RPMI7951 (cell line): Measurements from ENCODE around the gene PRSS53. TPM values are rescaled to one million over a fixed set of nuclear protein-coding genes. Genes with fewer than 3 reads are reported as not detected.
A peak's percentile ranks its signal among the peaks of the same experiment; 100 is the strongest.

ENCODE experiments used
- DNase-seq: peaks from one replicate; pipeline ENCODE4 v3.0.0-alpha.2; 2012; ENCODE audit warnings: low read depth
- total RNA-seq: library from RNA; depleted of rRNA; stranded (reverse); fragments of >200 nt; shearing (Covaris generic); gene quantifications from 2 replicates; pipeline ENCODE4 v1.2.3, GENCODE V29; 2014

The PRSS53 gene
- total RNA-seq, 1 experiment from 2014 or later, result 0.60 TPM

GRCh38 chr16:31094424-31095120 lies 5.8 kb upstream of the PRSS53 start, which contains the start of gene VKORC1:
TSS of gene VKORC1 (minus strand) at chr16:31094797. CDS start at chr16:31094729, 68 bp downstream.
- DNase-seq, result peak; percentile 96

- DNase-seq, result no peak
These were observed 5.3 kb upstream of the PRSS53 start for GRCh38 chr16:31094088-31094423.

- DNase-seq, result peak; percentile 72
These were observed 4.5 kb upstream of the PRSS53 start for GRCh38 chr16:31093132-31093703.

- DNase-seq, result peak; percentile 91
These were observed 3.6 kb upstream of the PRSS53 start for GRCh38 chr16:31092330-31092729.

- DNase-seq, result peak; percentile 75
These were observed 1.8 kb upstream of the PRSS53 start for GRCh38 chr16:31090540-31090939.

- DNase-seq, result no peak
These were observed 456 bp upstream of the PRSS53 start for GRCh38 chr16:31089199-31089598.

GRCh38 chr16:31087971-31088370 lies 772 bp downstream of the PRSS53 start:
- DNase-seq, result no peak

- DNase-seq, result no peak
These were observed 1.3 kb downstream of the PRSS53 start for GRCh38 chr16:31087481-31087880.

GRCh38 chr16:31086629-31086906 lies 2.2 kb downstream of the PRSS53 start:
- DNase-seq, result no peak

- no peak for DNase-seq
These were observed 2.7 kb downstream of the PRSS53 start for GRCh38 chr16:31085873-31086628.

- no peak for DNase-seq
These were observed 3.3 kb downstream of the PRSS53 start for GRCh38 chr16:31085411-31085810.

- no peak for DNase-seq
These were observed 4.0 kb downstream of the PRSS53 start for GRCh38 chr16:31084584-31085302.

- DNase-seq, result no peak
These were observed 4.8 kb downstream of the PRSS53 start for GRCh38 chr16:31083981-31084380.

- DNase-seq, result no peak
These were observed 5.2 kb downstream of the PRSS53 start for GRCh38 chr16:31083556-31083955.

GRCh38 chr16:31083081-31083480 lies 5.7 kb downstream of the PRSS53 start:
- DNase-seq, result no peak

- no peak for DNase-seq
These were observed 6.2 kb downstream of the PRSS53 start for GRCh38 chr16:31082368-31083045.

GRCh38 chr16:31081428-31082351 lies 7.1 kb downstream of the PRSS53 start:
- DNase-seq, result no peak

GRCh38 chr16:31080756-31081419 lies 7.9 kb downstream of the PRSS53 start:
- no peak for DNase-seq

- no peak for DNase-seq
These were observed 8.6 kb downstream of the PRSS53 start for GRCh38 chr16:31080035-31080629.
